WTC11 (cell line): ENCODE measurements around the gene KCNG2.

ENCODE experiments used
- AFF4 ChIP-seq: sonication (generic); formaldehyde crosslinking; IDR thresholded peaks from 2 replicates; pipeline ENCODE4 v1.8.1; 2023; ENCODE audit warnings: mild to moderate bottlenecking, missing genetic modification reagents, borderline replicate concordance
- CREB1 ChIP-seq: sonication (generic); formaldehyde crosslinking; IDR thresholded peaks from 2 replicates; pipeline ENCODE4 v1.8.0; 2023; ENCODE audit warnings: mild to moderate bottlenecking, missing genetic modification reagents
- CTCF ChIP-seq: fragments of 200-600 bp; IDR thresholded peaks from 2 replicates; pipeline ENCODE4 v1.8.0; 2022; ENCODE audit warnings: antibody characterized with exemption
- E2F1 ChIP-seq: sonication (generic); formaldehyde crosslinking; IDR thresholded peaks from 2 replicates; pipeline ENCODE4 v1.8.0; 2022; ENCODE audit warnings: mild to moderate bottlenecking, missing genetic modification reagents
- GABPB1 ChIP-seq: sonication (generic); formaldehyde crosslinking; IDR thresholded peaks from 2 replicates; pipeline ENCODE4 v1.8.1; 2023; ENCODE audit warnings: mild to moderate bottlenecking, missing genetic modification reagents
- MAX ChIP-seq: sonication (generic); formaldehyde crosslinking; IDR thresholded peaks from 2 replicates; pipeline ENCODE4 v1.8.0; 2022; ENCODE audit warnings: mild to moderate bottlenecking, missing genetic modification reagents
- MYBL2 ChIP-seq: sonication (generic); formaldehyde crosslinking; IDR thresholded peaks from 2 replicates; pipeline ENCODE4 v1.8.1; 2023; ENCODE audit warnings: mild to moderate bottlenecking, moderate library complexity, missing genetic modification reagents
- NFATC4 ChIP-seq: fragments of 250-450 bp; sonication (Bioruptor Pico); IDR thresholded peaks from 2 replicates; pipeline ENCODE4 v1.9.0; 2021; ENCODE audit warnings: mild to moderate bottlenecking
- PREB ChIP-seq: sonication (generic); formaldehyde crosslinking; IDR thresholded peaks from 2 replicates; pipeline ENCODE4 v1.8.1; 2022; ENCODE audit warnings: mild to moderate bottlenecking, missing genetic modification reagents, moderate library complexity, borderline replicate concordance
- SP1 ChIP-seq: sonication (generic); formaldehyde crosslinking; conservative IDR thresholded peaks from 2 replicates; pipeline ENCODE4 v1.8.1; 2022; ENCODE audit warnings: missing genetic modification reagents
- USF2 ChIP-seq: sonication (generic); formaldehyde crosslinking; IDR thresholded peaks from 2 replicates; pipeline ENCODE4 v1.8.1; 2023; ENCODE audit warnings: mild to moderate bottlenecking, missing genetic modification reagents, moderate library complexity
- ZNF121 ChIP-seq: sonication (generic); formaldehyde crosslinking; IDR thresholded peaks from 2 replicates; pipeline ENCODE4 v1.8.0; 2023; ENCODE audit warnings: missing genetic modification reagents
- ZNF281 ChIP-seq: sonication (generic); formaldehyde crosslinking; IDR thresholded peaks from 2 replicates; pipeline ENCODE4 v1.8.0; 2023; ENCODE audit warnings: mild to moderate bottlenecking, missing genetic modification reagents
- ZSCAN18 ChIP-seq: fragments of 250-450 bp; sonication (Bioruptor Pico); IDR thresholded peaks from 2 replicates; pipeline ENCODE4 v2.1.2; 2022; ENCODE audit warnings: mild to moderate bottlenecking, moderate library complexity

- TF ChIP-seq SP1 (CRISPR knock-in tag): no peak
- TF ChIP-seq CTCF: peak; percentile 33; the same call in 1 of the 2 replicates
- no peak for TF ChIP-seq AFF4
- no peak for TF ChIP-seq USF2 (CRISPR knock-in tag)
- no peak for TF ChIP-seq CREB1
- TF ChIP-seq MYBL2 (CRISPR knock-in tag): no peak
- TF ChIP-seq GABPB1: no peak
- TF ChIP-seq NFATC4: no peak
- no peak for TF ChIP-seq E2F1 (CRISPR knock-in tag)
- no peak for TF ChIP-seq ZNF121 (CRISPR knock-in tag)
- TF ChIP-seq ZNF281: no peak
- no peak for TF ChIP-seq ZSCAN18 (CRISPR knock-in tag)
- no peak for TF ChIP-seq PREB (CRISPR knock-in tag)
- no peak for TF ChIP-seq MAX (CRISPR knock-in tag)
Observed at GRCh38 chr18:79788734-79789085, 9.0 kb upstream of the KCNG2 start.
